ENCODE data around the gene TRAF2. TPM values are rescaled to one million over a fixed set of nuclear protein-coding genes. Genes with fewer than 3 reads are reported as not detected.

Gene TRAF2
- total and polyA plus RNA-seq, 2 of the 8 experiments (the other 6 are each of a cell fraction or from before 2014, with no cell fraction given) = 26.9 to 50.2 TPM

DNA sequence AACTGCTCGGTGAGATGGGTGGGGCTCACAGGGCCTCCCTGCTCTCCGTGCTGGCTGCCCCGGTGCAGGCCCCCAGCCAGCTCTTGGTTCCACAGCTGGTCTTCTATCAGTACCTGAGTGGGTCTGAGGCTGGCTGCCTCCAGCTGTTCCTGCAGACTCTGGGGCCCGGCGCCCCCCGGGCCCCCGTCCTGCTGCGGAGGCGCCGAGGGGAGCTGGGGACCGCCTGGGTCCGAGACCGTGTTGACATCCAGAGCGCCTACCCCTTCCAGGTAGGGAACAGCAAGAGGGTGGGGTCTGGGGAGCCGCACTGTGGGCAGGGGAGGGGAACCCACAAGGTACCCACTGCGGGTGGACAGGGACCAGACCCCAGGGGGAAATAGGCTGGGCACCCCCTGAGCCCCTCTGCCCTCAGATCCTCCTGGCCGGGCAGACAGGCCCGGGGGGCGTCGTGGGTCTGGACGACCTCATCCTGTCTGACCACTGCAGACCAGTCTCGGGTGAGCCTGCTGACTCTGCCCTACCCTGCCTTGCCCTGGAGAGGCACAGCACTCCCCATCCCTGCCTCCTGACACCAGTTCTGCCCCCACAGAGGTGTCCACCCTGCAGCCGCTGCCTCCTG is 31.4 kb upstream of the TRAF2 start:
- H3K23me2 ChIP-seq (ENCODE audit: low read depth, low read length) = no peaks in the 10 kb centered on the region; the same call in 1 of the 2 replicates
- WGBS, 2 experiments (ENCODE audit: extremely low coverage in 1 of 2, insufficient coverage in 1 of 2, insufficient read length in 1 of 2, insufficient replicate concordance in 2 of 2, low coverage in 1 of 2, low lambda C conversion rate in 2 of 2, missing lambda C conversion rate in 1 of 2) = 92% methylated on average over 20 of the region's 23 CpGs; no CpG with 5 or more reads in 1 of the 2 experiments
- no peaks in the 10 kb centered on the region for H3K79me1 ChIP-seq (ENCODE audit: low read depth, low read length)

More for the DNA sequence above, 31.4 kb upstream of the TRAF2 start:
- Histone ChIP-seq H3K27me3 (replicated peaks in 1 of 4; ENCODE audit: control insufficient read depth in 3 of 4, extremely low read depth in 1 of 4, insufficient read depth in 3 of 4, low read length in 3 of 4) (no peaks in the 10 kb centered on the region), H3K36me3 (ENCODE audit: control insufficient read depth in 2 of 4, insufficient read depth in 4 of 4, low read length in 3 of 4) (peaks cover 0 to 7% (median 3%) of the 10 kb centered on the region in 4 experiments; a peak in 5 of 8 replicates), H3K56ac (replicated peaks; ENCODE audit: insufficient read length, low read depth, low read length) (no peak overlapping the region), H4K20me1 (replicated peaks in 1 of 2; ENCODE audit: control insufficient read depth in 1 of 2, insufficient read depth in 2 of 2, low read length in 2 of 2) (peaks cover 3 to 12% of the 10 kb centered on the region in 2 experiments), H3K4me1 (replicated peaks in 1 of 4; ENCODE audit: control insufficient read depth in 3 of 4, insufficient read depth in 4 of 4, low read length in 3 of 4) (peaks cover 0 to 7% (median 2%) of the 10 kb centered on the region in 4 experiments; a peak in 5 of 7 replicates), H3K79me2 (ENCODE audit: control insufficient read depth in 1 of 2, insufficient read depth in 2 of 2, low read length in 2 of 2) (no peaks in the 10 kb centered on the region), H3K14ac (ENCODE audit: insufficient read length) (no peak overlapping the region), H4K5ac (ENCODE audit: insufficient read length, low read depth, low read length) (no peak overlapping the region), H4K8ac (ENCODE audit: extremely low read depth, insufficient read depth, low read length) (peak overlapping the region; percentile 14; the same call in 1 of the 2 replicates), H3K27ac (ENCODE audit: low read depth, low read length) (no peak overlapping the region), H3K9ac (replicated peaks in 1 of 4; ENCODE audit: extremely low read depth in 1 of 4, low read depth in 3 of 4, low read length in 3 of 4) (no peak overlapping the region), H3K4me3 (ENCODE audit: extremely low read depth in 1 of 4, insufficient read depth in 2 of 4, low read depth in 3 of 4, low read length in 4 of 4) (no peak overlapping the region), H2AFZ (ENCODE audit: low read length) (no peak overlapping the region), H2AK5ac (ENCODE audit: low read depth, low read length) (no peak overlapping the region), H3K4me2 (ENCODE audit: insufficient read depth in 1 of 2, low read depth in 2 of 2, low read length in 2 of 2) (no peak overlapping the region), H3K4ac (replicated peaks; ENCODE audit: insufficient read length, low read depth, low read length) (no peak overlapping the region), H3K18ac (ENCODE audit: extremely low read depth, low read length) (no peak overlapping the region), H2BK120ac (replicated peaks; ENCODE audit: low read depth, low read length) (no peak overlapping the region), H2BK5ac (ENCODE audit: low read depth, low read length) (no peak overlapping the region), H2BK15ac (ENCODE audit: low read length) (no peak overlapping the region), H3K23ac (ENCODE audit: insufficient read length) (no peak overlapping the region), H4K91ac (replicated peaks; ENCODE audit: insufficient read length, low read length) (no peak overlapping the region), H2BK20ac (ENCODE audit: low read length) (no peak overlapping the region), H2BK12ac (ENCODE audit: low read depth, low read length) (no peak overlapping the region), H3K9me3 (ENCODE audit: insufficient read depth in 2 of 2, low read depth in 1 of 2, low read length in 1 of 2) (no peaks in the 10 kb centered on the region)
- TF ChIP-seq USF2 (IDR thresholded peaks at IDR 0.05; ENCODE audit: low read length) = no peak
- TF ChIP-seq SIX5 (IDR thresholded peaks at IDR 0.05; ENCODE audit: low read depth, low read length) = no peak
- no peak for TF ChIP-seq FOSL1 (IDR thresholded peaks at IDR 0.05; ENCODE audit: insufficient read depth, low read depth, low read length)
- no peak for TF ChIP-seq TEAD4 (IDR thresholded peaks at IDR 0.05; ENCODE audit: low read depth, low read length)
- no peak for TF ChIP-seq RBBP5 (IDR thresholded peaks at IDR 0.05; ENCODE audit: borderline replicate concordance, low read depth, low read length)
- no peak for TF ChIP-seq SIRT6 (IDR thresholded peaks at IDR 0.05; ENCODE audit: low read length)
- TF ChIP-seq, protein P1, sequence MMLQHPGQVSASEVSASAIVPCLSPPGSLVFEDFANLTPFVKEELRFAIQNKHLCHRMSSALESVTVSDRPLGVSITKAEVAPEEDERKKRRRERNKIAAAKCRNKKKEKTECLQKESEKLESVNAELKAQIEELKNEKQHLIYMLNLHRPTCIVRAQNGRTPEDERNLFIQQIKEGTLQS (IDR thresholded peaks at IDR 0.05; ENCODE audit: insufficient read depth, low read depth, low read length) = no peak
- ChIA-PET CTCF (ENCODE audit: partially characterized antibody) (interaction anchor here (0.7 to 1.5 kb wide), 2 partner anchors 11 to 43 kb away, joined by 3 read pairs; no protein-coding TSS in a partner anchor), POLR2A (ENCODE audit: partially characterized antibody) (interaction anchor here (1.1 to 16.2 kb wide), 2 partner anchors 16 to 27 kb away, joined by 3 to 248 read pairs; partner anchors contain the start of gene AJM1)
- DNase-seq (ENCODE audit: low read depth in 1 of 2, low spot score in 2 of 2) (peak in 1 of 2 experiments; percentile 52), FAIRE-seq (no peak)

Data from H1 (cell line).